AG04450 (cell line): ENCODE measurements around the gene CAMK2B. TPM values are rescaled to one million over a fixed set of nuclear protein-coding genes. Genes with fewer than 3 reads are reported as not detected.

ENCODE experiments used
- CTCF ChIA-PET: fragments of 300-600, 350-600 bp; formaldehyde crosslinking; extraction: SDS; loops from one replicate; lab custom pipeline; 2022; ENCODE audit warnings: antibody characterized with exemption, inconsistent platforms; lab: Charles Lee
- POLR2A ChIA-PET: fragments of 350-600 bp; formaldehyde crosslinking; extraction: SDS; loops from one replicate; lab custom pipeline; 2021; ENCODE audit warnings: antibody characterized with exemption, inconsistent platforms; lab: Yijun Ruan, JAX
- DNase-seq: peaks from one replicate; pipeline ENCODE4 v3.0.0-alpha.2; 2011; ENCODE audit warnings: low read depth, low spot score
- H3K27ac ChIP-seq: one replicate; pipeline ENCODE4 v1.5.1; 2012; ENCODE audit warnings: low read depth, low read length, control low read depth
- H3K27me3 ChIP-seq: one replicate; pipeline ENCODE4 v1.6.0; 2012; ENCODE audit warnings: low read length; ENCODE audit not compliant: control insufficient read depth, insufficient read depth
- H3K4me3 ChIP-seq: 2 replicates; pipeline ENCODE4 v1.5.1; 2011; ENCODE audit warnings: mild to moderate bottlenecking, low read depth, low read length, control low read depth
- H3K9me3 ChIP-seq: 2 replicates; pipeline ENCODE4 v1.5.1; 2012; ENCODE audit warnings: low read length; ENCODE audit not compliant: control insufficient read depth, insufficient read depth
- CTCF ChIP-seq: IDR thresholded peaks from 2 replicates; pipeline ENCODE4 v1.5.1; 2011; ENCODE audit warnings: low read depth, low read length, control low read depth, inconsistent platforms
- polyA plus RNA-seq: library from polyadenylated mRNA; depleted of rRNA; stranded (reverse); fragments of >200 nt; gene quantifications from 2 replicates; pipeline ENCODE4 v1.2.3, GENCODE V29; 2011

The CAMK2B gene
- polyA plus RNA-seq, 1 experiment = not detected

- ChIA-PET CTCF (interaction anchor here (1.0 to 1.8 kb wide), 5 partner anchors 15 to 321 kb away, joined by 3 to 8 read pairs (median 4); no protein-coding TSS in a partner anchor), POLR2A (no interaction called here)
- H3K9me3 ChIP-seq = no peaks in the 10 kb centered on the region; the same call in 1 of the 2 replicates
- DNase-seq = no peak
- H3K27me3 ChIP-seq = peaks cover 7% of the 10 kb centered on the region
- H3K27ac ChIP-seq = no peak overlapping the region
- peak; percentile 51 for TF ChIP-seq CTCF
- H3K4me3 ChIP-seq = no peak overlapping the region
Observed at GRCh38 chr7:44244282-44244681, 81.1 kb downstream of the CAMK2B start.

GRCh38 chr7:44242091-44242490 lies 83.3 kb downstream of the CAMK2B start:
- CTCF ChIA-PET = interaction anchor here (1.3 to 3.3 kb wide), 4 partner anchors 24 to 324 kb away, joined by 4 to 58 read pairs (median 24); partner anchors contain the start of gene NUDCD3
- DNase-seq = no peak
- no peak for TF ChIP-seq CTCF
- Histone ChIP-seq H3K4me3 (no peak overlapping the region), H3K27ac (no peak overlapping the region), H3K27me3 (peaks cover 24% of the 10 kb centered on the region), H3K9me3 (no peaks in the 10 kb centered on the region; the same call in 1 of the 2 replicates)
- POLR2A ChIA-PET = no interaction called here

- Histone ChIP-seq H3K9me3 (no peaks in the 10 kb centered on the region; the same call in 1 of the 2 replicates), H3K27me3 (peaks cover 29% of the 10 kb centered on the region), H3K27ac (no peak overlapping the region), H3K4me3 (no peak overlapping the region)
- peak; percentile 56 for DNase-seq
- TF ChIP-seq CTCF = peak; percentile 85
- POLR2A ChIA-PET = interaction anchor here (0.7 kb wide), 1 partner anchor 294 kb away, joined by 5 read pairs; no protein-coding TSS in a partner anchor
- CTCF ChIA-PET = interaction anchor here (0.5 to 3.3 kb wide), 31 partner anchors 10 to 330 kb away, joined by 3 to 58 read pairs (median 3); partner anchors contain the start of gene NUDCD3
Observed at GRCh38 chr7:44240983-44241510, 84.3 kb downstream of the CAMK2B start.

GRCh38 chr7:44240376-44240775 lies 85.0 kb downstream of the CAMK2B start:
- Histone ChIP-seq H3K4me3 (no peak overlapping the region), H3K9me3 (no peaks in the 10 kb centered on the region; the same call in 1 of the 2 replicates), H3K27ac (no peak overlapping the region), H3K27me3 (peaks cover 29% of the 10 kb centered on the region)
- POLR2A ChIA-PET = interaction anchor here (0.7 kb wide), 1 partner anchor 295 kb away, joined by 5 read pairs; no protein-coding TSS in a partner anchor
- CTCF ChIA-PET = interaction anchor here (0.5 to 3.3 kb wide), 29 partner anchors 11 to 329 kb away, joined by 3 to 58 read pairs (median 3); partner anchors contain the start of gene NUDCD3
- DNase-seq = no peak
- TF ChIP-seq CTCF = no peak

- Histone ChIP-seq H3K4me3 (no peak overlapping the region), H3K27me3 (peaks cover 29% of the 10 kb centered on the region), H3K9me3 (no peaks in the 10 kb centered on the region; the same call in 1 of the 2 replicates), H3K27ac (no peak overlapping the region)
- TF ChIP-seq CTCF = no peak
- POLR2A ChIA-PET = no interaction called here
- DNase-seq = no peak
- CTCF ChIA-PET = no interaction called here
Observed at GRCh38 chr7:44239361-44239760, 86.0 kb downstream of the CAMK2B start.
